GM18858 (cell line): ENCODE data around the gene ICOSLG.
"Not testable (repeated sequence)": the region's sequence is repeated elsewhere in the genome, so short reads cannot be mapped to it uniquely, and the experiment has no call there.

ENCODE experiments used
- ATAC-seq: cut with Tn5 transposase; IDR thresholded peaks from one replicate; pipeline ENCODE4 v1.9.1; 2021; ENCODE audit not compliant: unreplicated experiment

ICOSLG gene

DNA sequence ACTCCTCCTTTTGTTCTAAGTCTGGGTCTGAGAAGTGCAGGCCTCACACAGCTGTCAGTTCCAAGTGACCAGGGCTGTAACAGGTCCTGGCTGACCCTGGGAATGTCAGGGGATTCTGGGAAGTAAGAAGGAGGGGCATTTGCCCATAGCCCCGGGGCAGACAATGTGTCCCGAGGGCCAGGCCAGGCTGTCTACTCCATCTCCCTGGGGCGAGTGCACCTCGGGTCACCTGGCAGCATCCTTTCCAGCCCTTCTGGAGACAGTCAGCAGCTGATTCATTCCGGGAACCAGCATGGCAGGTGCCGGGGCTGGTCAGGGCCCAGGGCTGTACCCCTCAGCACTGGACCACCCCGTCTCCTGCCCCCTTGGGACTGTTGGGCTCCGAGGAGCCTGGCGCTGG is 13.1 kb downstream of the ICOSLG start:
- not testable (repeated sequence) for ATAC-seq

DNA sequence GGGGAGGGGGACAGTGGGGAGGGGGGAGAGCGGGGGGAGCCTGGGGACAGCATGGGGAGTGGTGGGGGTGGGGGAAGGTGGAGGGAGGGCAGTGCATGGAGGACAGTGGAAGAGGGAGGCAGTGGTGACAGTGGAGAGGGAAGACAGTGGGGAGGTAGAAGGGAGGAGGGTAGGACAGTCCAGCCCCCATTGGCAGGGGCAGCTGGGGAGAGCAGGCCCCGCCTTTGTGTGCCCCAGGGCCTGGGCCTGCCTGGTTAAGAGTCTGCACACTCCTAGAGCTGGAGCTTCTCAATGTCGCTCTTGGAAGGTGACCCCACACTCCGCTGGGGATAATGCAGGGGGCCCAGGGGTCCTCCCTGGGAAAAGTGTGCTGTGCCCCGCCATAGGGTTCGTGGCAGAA is 15.1 kb downstream of the ICOSLG start:
- ATAC-seq = not testable (repeated sequence)

DNA sequence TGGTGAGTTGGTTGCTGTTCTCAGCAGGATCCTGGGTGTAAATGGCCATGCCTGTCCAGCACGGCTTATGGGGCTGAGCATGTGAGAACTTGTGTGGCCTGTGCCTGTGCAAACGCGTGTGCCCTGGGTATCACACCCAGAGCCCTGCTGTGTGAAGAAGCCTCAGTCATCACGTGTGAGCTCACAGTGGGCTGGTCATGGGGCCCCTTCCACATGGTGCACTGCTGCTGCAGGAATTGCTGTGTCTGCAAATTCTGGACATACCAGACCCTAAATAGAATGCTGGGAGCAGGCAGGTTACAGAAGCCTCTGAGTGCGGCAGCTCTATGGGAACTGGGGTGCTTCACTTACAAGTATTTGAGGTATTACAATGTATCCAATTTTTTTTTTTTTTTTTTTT is 17.4 kb downstream of the ICOSLG start:
- not testable (repeated sequence) for ATAC-seq

DNA sequence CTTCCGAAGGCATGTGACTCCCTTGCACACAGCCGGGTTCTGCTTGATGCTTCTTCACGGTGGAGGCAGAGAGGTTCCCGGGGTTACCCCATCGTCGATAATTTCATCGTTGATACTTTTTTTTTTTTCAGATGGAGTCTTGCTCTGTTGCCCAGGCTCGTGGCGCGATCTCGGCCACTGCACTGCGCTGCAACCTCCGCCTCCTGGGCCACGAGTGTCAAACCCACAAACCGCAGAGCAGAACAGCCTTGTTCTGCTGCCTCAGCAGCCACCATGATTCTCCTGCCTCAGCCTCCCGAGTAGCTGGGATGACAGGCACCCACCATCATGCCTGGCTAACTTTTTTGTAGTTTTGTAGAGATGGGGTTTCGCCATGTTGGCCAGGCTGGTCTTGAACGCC is 20.1 kb downstream of the ICOSLG start:
- not testable (repeated sequence) for ATAC-seq

DNA sequence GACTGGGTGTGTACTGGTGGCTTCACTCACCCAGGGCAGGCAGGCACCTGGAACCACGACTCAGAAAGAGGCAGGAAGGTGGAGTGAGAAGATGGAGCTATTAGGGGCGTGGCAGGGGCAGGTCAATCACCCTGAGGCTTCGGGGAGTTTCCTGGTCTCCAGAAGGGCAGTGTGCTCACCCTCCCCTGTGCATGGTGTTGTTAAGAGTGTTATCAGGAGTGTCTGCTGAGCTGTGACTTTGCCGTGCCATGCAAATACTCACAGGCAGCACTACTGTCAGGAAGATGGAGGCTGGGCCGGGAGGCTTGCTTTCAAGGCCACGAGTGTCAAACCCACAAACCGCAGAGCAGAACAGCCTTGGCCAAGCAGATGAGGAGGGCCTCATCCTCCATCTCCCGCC is 22.3 kb downstream of the ICOSLG start:
- ATAC-seq = not testable (repeated sequence)

DNA sequence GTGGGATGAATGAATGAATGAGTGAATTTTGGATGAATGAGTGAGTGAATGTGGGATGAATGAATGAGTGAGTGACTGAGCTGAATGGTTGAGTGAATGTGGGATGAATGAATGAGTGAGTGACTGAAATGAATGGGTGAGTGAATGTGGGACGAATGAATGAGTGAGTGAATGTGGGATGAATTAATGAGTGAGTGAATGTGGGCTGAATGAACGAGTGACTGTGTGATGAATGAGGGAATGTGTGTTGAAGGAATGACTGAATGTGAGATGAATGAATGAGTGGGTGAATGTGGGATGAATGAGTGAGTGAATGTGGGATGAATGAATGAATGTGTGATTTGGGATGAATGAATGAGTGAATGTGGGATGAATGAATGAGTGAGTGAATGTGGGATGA is 28.8 kb downstream of the ICOSLG start:
- ATAC-seq = not testable (repeated sequence)

DNA sequence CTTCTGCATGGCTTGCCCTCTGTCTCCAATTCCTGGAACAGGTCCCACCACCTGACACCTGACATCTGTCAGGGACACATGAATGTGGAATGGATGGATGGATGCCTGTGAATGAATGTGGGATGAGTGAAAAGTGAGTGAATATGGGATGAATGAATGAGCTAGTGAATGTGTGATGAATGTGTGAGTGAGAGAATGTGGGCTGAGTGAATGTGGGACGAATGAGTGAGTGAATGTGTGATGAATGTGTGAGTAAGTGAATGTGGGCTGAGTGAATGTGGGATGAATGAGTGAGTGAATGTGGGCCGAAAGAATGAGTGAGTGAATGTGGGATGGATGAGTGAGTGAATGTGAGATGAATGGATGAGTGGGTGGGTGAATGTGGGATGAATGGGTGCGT is 29.2 kb downstream of the ICOSLG start:
- ATAC-seq = not testable (repeated sequence)

DNA sequence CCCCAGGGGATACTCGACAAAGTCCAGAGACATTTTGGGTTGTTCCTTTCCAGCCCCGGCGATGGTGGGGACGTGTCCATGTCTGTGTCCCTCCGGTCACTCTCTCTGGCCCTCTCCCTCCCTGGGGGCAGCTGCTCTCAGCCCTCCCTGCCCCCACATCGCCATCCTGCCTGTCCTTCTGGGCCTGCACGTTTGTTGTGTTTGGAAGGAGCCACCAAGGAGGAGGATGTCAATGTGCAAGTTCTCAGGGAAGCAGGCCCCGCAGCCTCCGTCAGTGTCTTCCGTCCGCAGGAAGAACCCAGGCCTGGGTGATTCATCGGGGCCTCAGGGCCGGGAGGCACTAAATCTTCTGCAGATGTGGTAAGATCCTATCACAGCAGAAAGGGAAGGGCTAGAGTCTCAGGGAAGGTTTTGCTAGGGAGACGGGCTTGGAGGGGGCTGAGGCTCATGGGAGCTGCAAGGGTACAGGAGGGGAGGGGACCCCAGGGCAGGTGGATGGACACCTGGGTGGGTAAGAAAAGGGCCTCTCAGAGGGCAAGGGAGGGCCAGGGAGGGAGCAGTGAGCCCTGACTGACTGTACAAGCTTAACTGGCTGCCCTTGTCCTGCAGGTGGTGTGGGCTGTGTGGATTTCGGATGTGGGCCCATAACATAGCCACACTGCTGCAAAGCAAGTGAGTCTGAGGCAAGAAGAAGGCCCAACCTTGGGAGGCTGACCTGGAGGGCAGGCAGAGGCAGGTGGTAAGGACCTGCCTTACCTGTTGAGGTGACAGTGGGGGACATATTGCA is 32.7 kb downstream of the ICOSLG start:
- not testable (repeated sequence) for ATAC-seq

DNA sequence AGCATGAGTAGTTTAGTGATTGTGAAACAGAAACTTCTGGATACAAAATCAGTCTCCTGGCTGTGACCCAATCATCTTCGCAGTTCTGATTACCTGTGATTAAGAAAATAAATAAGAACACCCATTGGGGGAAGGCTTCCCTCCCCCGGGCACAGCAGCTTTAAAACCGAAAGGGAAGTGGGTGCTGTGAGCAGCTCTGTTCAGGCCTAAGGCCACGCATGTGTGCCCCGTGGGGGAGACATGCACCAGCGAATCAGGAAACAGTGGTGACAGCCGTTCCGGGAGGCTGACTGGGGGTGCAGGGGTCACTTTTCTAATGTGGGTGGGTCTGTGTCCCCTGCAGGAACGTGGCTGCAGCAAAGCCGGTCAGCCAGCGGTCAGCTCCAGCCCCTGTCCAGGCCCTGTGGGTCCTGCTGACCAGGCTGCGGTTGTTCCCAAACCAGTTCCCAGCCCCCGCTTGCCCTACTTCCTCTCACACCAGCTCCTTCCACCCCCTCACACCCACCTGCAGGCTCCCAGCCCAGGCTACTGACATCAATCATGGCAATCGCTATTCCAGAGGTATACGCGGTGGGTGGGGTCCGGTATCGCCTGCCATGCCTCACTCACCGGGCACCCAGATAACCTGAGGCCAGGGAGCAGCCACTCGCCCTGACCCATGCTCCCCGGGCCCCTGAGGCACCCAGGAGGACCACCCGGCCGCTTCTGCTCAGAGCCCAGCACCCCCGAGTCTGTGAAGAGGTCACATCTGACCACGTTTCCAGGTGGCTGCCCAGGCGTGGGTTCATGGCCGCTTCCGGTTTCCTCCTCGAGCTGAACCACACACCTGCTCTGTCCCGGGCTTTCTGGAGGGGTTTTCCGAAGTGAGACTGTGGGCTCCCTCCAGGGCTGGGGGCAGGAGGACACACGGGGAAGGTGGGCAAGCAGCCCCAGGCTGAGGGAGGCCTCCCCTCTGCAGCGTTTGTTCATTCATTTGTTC is 33.8 kb downstream of the ICOSLG start:
- not testable (repeated sequence) for ATAC-seq

DNA sequence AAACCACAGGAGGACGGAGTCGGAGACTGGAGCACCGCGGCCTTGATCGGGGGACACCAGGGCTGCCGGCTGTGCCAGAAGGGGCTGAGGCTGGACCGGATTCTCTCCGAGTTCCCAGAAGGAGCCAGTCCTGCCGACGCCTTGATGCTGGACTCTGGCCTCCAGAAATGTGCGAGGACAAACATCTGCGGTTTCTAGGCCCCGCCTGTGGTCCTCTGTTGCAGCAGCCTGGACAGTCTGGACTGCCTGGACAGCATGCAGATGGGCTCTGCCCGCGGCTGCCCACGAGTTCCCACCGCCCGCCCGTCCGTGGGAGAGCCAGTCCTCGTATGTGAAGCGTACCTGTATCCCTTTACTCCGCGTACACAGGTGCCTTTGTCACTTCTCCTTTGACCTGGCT is 34.6 kb downstream of the ICOSLG start:
- not testable (repeated sequence) for ATAC-seq

DNA sequence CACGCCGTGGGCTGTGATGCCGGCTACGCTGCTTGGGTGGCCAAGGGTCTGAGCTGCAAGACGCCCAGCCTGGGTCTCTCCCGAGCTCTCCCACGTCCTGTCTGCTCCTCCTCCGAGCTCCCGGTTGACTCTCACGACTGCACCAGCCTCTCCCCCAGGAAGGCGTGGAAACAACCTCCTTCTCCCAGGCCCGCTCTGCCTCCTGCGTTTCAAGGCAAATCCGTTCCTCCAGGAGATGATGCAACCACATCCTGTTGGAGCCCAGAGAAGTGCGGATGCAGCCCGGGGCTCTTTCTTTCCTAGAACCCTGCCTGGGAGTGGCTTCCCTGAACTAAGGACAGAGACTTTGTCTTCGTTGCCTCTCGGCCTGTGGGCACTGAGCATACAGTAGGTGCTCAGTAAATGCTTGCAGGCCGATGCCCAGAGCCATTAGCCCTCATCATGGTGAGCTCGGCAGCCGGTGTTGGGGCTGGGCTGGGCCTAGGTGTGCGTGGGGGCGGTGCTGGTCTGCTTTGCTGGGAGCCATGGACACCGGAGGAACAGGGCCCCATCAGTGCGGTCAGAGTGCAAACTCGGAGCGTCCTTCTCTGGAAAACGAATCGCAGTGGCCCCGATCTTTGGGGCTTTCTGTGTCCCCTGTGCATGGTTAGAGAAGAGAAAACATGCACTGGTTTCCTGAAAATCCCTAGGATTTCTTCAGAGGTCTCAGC is 38.0 kb downstream of the ICOSLG start:
- not testable (repeated sequence) for ATAC-seq

DNA sequence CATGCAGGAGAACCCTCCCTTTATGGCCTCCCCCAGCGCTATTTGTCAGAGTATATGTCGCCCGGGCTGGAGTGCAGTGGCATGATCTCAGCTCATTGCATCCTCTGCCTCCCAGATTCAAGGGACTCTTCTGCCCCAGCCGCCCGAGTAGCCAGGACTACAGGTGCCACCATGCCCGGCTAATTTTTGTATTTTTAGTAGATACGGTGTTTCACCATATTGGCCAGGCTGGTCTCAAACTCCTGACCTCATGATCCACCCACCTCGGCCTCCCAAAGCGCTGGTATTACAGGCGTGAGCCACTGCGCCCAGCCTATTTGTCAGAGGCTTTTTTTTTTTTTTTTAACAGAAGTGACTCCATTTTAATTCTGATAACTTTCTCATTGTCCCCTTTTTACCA is 40.7 kb downstream of the ICOSLG start:
- ATAC-seq = not testable (repeated sequence)

DNA sequence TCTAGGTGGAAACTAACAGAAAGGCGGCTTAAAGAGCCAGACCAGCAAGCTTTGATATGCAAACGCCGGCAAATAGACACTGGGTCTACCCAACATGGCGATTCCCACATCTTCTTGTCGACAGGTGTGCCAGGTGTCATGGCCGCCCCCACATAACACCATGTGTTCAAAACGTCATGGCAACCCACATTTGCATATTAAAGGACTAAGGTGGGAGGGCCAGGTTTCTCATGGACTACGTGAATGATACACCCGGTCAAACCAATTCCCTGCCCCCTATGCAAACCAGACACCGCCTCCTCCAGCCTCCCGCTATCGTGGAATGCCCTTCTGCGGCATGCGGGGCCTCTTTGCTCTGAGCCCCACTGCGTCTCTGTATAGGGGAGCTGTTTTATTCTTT is 41.3 kb downstream of the ICOSLG start:
- no peak for ATAC-seq

DNA sequence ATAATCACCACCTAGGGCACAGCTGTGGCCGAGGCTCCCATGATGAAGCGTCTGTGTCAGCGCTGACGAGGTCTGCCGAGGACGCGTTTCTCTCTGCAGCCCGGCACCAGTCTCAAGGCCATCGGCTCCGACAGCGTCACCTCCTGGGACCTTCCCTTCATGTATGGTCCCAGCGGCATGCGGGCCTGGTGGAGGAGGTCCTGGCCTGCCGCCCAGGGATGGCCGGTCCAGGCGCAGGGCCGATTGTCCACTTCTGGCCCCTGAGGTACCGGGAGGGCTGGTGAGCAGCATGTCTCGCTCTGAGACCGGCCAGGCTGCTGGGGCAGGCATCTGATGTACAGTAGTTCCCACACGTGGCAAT is 43.6 kb downstream of the ICOSLG start:
- not testable (repeated sequence) for ATAC-seq

DNA sequence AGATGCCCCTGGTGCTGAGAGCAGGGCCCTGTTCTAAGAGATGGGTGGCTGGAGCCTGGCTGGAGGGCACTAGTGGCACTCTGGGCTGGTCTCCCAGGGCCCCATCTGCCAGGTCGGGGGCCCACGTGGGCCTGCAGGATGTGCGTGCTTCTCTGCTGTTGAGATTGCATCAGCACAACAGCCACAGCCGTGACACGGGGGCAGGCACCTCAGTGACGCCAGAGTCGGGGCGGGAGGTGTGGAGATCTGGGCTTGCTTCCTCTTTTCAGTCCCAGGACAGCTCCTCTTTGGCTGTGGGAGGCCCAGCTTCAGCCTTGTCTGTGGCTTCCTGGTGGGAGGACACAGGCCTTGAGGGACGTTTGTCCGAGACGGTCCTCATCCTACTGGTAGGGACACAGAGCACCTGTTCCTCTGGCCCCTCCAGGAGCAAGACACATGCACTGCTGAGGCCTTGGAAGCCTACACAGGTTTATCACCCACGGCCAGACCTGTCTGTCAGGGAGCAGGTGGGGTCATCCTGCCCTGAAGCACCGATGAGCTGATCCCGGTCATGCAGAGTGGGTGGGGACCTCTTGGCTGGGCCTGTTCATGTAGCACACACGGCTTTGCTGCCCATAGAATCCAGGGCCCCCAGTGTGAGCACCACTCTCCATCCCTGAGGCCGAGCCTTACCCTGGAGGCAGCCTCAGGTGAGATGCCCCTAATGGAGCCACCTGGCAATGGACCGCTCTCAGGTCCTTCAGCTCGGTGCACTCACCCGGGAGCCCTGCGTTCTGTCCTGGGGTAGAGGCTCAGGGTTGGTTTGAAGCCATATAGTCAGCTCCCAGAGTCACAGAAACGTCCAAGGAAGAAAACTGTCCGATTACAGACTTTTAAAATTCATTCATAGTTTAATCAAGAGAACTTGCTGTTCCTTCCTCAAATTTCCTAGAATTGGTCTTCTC is 44.3 kb downstream of the ICOSLG start:
- peak; percentile 47 for ATAC-seq

DNA sequence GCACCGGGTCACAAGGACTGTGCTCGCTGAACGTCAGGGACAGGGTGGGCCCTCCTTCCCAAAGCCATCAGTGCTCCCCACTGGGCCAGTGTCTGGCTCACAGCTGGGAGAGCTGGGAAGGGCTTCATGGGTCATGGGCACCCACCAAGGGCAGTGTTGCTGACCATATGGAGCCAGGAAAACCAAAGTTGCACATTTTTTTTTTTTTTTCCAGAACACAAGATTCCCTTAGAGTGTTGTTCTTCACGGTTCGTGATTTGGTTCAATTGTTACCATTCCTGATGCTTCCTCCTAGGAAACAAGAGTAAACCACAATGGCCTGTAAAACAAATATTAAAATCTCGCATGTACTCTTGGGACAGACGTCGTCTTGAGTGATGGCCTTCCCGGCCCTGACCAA is 45.9 kb downstream of the ICOSLG start:
- not testable (repeated sequence) for ATAC-seq

DNA sequence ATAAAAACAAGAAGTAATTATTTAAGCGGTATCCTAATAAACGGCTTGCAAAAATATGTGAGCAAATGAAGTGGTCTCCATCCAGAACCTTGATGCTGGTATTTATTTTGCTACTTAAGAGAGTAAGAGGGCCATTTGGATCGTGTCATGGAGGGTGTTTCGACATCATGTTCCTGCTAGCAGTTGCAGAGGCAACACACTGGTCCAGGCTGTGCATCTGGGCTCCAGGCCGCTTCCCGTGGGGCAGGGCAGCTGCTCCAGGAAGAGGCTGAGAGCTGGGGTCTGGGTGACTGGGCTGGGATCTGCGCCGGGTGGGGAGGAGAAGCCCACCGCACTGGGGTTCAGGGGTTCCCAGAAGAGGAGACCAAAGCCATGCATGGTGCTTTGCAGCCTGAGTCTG is 46.3 kb downstream of the ICOSLG start:
- not testable (repeated sequence) for ATAC-seq

DNA sequence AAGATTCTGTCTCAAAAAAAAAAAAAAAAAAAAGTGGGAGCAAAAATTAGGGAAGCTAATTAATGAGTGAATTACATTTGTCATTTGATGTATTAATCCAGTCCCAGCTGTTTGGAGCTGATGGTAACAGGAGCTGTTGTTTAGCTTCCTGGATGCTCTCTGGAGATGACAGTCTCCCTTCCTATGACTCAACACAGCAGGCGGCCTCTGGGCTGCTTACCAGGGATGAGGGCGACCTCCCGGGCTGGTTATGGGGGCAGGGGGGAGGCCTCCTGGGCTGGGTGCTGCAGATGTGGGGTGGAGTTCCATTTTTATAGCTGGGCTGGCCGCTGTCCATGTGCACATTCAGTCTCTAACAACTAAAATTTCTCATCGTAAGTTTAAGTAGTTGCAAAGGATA is 47.6 kb downstream of the ICOSLG start:
- not testable (repeated sequence) for ATAC-seq

DNA sequence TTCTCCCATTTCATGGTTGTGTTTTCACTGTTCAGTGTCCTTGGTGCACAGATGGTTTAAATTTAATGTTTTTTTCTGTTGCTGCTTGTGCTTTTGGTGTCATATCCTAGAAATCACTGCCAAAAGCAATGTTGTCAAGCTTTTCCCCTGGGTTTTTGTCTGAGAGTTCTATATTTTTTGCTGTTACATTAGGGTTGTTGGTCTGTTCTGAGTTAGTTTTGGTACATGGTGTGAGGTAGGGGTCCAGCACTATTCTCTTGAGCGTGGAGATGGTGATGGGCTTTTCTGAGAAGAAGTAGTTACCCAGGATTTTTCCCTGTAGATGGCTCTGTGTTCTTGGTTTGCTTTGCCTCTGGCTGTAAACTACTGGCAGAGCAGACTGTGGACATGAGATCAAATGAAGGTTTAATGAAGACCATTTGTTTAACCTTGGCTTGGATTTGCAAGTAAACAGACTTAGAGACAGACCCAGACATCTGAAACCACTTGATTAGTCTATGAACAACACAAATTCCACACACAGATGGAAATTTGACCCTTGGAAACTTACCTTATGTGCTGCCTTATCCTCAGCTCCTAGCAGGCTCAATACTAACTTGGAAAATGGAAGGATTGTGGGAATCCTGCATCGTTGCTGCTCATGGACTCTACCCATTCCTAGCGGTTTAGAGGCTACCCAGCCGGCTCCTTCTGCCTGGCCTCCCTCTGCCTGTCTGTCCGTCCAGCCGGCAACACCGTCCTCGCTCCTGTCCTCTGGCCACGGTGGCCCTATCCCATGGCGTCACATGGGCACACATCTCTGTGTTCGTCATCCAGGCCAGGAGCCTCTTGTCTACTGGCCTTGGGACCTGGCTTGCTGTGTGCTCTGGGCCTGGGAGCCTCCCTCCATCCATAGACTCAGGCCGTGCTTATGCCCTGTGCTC is 50.1 kb downstream of the ICOSLG start:
- not testable (repeated sequence) for ATAC-seq
